Naive thymus-derived CD8-positive, alpha-beta T cell (primary cell): Measurements from ENCODE around the gene OR6X1. TPM values are rescaled to one million over a fixed set of nuclear protein-coding genes. Genes with fewer than 3 reads are reported as not detected.

Experiments
- ATAC-seq, 2 donors: fragments of 150-1000 bp; cut with Tn5 transposase in 1 of 2; sonication (Bioruptor Pico), chemical (Tn5 transposase) in 1 of 2; 1 replicate in 1 of 2; 2 replicates in 1 of 2; pipeline ENCODE4 v1.10.0; 2021; ENCODE audit warnings: mild to moderate bottlenecking in 2 of 2, moderate library complexity in 2 of 2
- POLR2A ChIA-PET: fragments of 350-600 bp; sonication (Branson Sonifier 250); formaldehyde crosslinking; loops from one replicate; lab custom pipeline; 2021; ENCODE audit warnings: antibody characterized with exemption; lab: Charles Lee
- DNase-seq, 10 donors: peaks; one replicate each; pipeline versions ENCODE4 v3.0.0 to v3.0.0-alpha.2; 2020 to 2022
- H3K27ac Mint-ChIP-seq, 10 donors: one replicate each; pipeline ENCODE4 v1.8.0; 2020 to 2022; ENCODE audit warnings: mild to moderate bottlenecking in 10 of 10, mixed read lengths in 10 of 10, moderate library complexity in 4 of 10, inconsistent platforms in 1 of 10
- H3K27me3 Mint-ChIP-seq, 5 donors: one replicate each; pipeline ENCODE4 v1.8.0; 2021 to 2022; ENCODE audit warnings: mixed read lengths in 5 of 5
- H3K36me3 Mint-ChIP-seq, 3 donors: one replicate each; pipeline ENCODE4 v1.8.0; 2020 to 2022; ENCODE audit warnings: mixed read lengths in 3 of 3, mild to moderate bottlenecking in 2 of 3, inconsistent platforms in 1 of 3
- H3K4me1 Mint-ChIP-seq, 4 donors: one replicate each; pipeline ENCODE4 v1.8.0; 2021 to 2022; ENCODE audit warnings: mixed read lengths in 4 of 4
- H3K4me3 Mint-ChIP-seq, 10 donors: one replicate each; pipeline ENCODE4 v1.8.0; 2020 to 2022; ENCODE audit warnings: mild to moderate bottlenecking in 10 of 10, mixed read lengths in 10 of 10, moderate library complexity in 6 of 10, inconsistent platforms in 1 of 10
- H3K9me3 Mint-ChIP-seq, 9 donors: one replicate each; pipeline ENCODE4 v1.8.0; 2020 to 2022; ENCODE audit warnings: mixed read lengths in 9 of 9, mild to moderate bottlenecking in 3 of 9, inconsistent platforms in 1 of 9, moderate library complexity in 1 of 9
- polyA plus RNA-seq, 3 donors: library from polyadenylated mRNA; unstranded; fragments of 300-500 nt; fragmentation: Illumina TruSeq; gene quantifications; one replicate each; pipeline ENCODE4 v1.2.3, GENCODE V29; 2021
- total RNA-seq, 8 experiments: library from RNA in 2 of 8; stranded (reverse) in 2 of 8; gene quantifications; one replicate each; pipeline ENCODE4 v1.2.3 and lab custom pipeline; 2021 to 2026

Gene OR6X1
- total and polyA plus RNA-seq, 5 experiments from 2014 or later: not detected

GRCh38 chr11:123745764-123746451 is 8.4 kb downstream of the OR6X1 start:
- POLR2A ChIA-PET: interaction anchor here (0.6 kb wide), 1 partner anchor 28 kb away, joined by 3 read pairs; no protein-coding TSS in a partner anchor
- H3K27me3 Mint-ChIP-seq: peaks cover 8 to 40% (median 15%) of the 10 kb centered on the region in 5 donors
- DNase-seq (no peak), ATAC-seq (no peak)
- H3K36me3 Mint-ChIP-seq: peaks cover 0 to 5% (median 0%) of the 10 kb centered on the region in 3 donors
- H3K9me3 Mint-ChIP-seq: peaks cover 0 to 23% (median 0%) of the 10 kb centered on the region in 9 donors
- peaks cover 9 to 13% (median 12%) of the 10 kb centered on the region in 4 donors for H3K4me1 Mint-ChIP-seq
- no peak overlapping the region for H3K27ac Mint-ChIP-seq
- no peak overlapping the region for H3K4me3 Mint-ChIP-seq

DNA sequence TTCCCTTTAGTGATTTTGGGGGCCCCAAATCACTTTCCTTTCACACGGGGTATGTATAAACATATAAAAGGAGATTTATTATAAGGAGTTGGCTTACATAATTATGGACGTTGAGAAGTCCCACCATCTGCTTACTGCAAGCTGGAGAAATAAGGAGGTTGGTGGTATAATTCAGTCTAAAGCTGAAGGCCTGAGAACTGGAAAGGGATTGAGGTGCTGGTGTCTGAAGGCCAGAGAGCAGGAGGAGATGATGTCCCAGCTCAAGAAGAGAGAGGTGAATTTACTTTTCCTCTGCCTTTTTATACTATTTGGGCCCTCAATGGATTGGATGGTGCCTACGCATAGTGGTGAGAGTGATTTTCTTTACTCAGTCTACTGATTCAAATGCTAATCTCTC is 11.6 kb downstream of the OR6X1 start:
- Mint-ChIP-seq H3K4me1 (peaks cover 22 to 41% (median 35%) of the 10 kb centered on the region in 4 donors), H3K4me3 (peak overlapping the region in 8 of 10 donors; percentile 90 to 99 (median 96)), H3K27me3 (peaks cover 0 to 14% (median under 1%) of the 10 kb centered on the region in 5 donors), H3K9me3 (peaks cover 0 to under 1% (median 0%) of the 10 kb centered on the region in 9 donors), H3K27ac (peak overlapping the region in 9 of 10 donors; percentile 81 to 99 (median 95)), H3K36me3 (peaks cover under 1 to 12% (median under 1%) of the 10 kb centered on the region in 3 donors)
- no peak for ATAC-seq
- peak in 1 of 10 donors; percentile 3 for DNase-seq
- POLR2A ChIA-PET: interaction anchor here (0.7 kb wide), 3 partner anchors 65 to 1811 kb away, joined by 3 to 8 read pairs (median 4); no protein-coding TSS in a partner anchor

- peak overlapping the region; percentile 92 to 99 (median 95) for H3K27ac Mint-ChIP-seq
- peaks cover 0 to 11% (median 0%) of the 10 kb centered on the region in 5 donors for H3K27me3 Mint-ChIP-seq
- no peaks in the 10 kb centered on the region for H3K9me3 Mint-ChIP-seq
- DNase-seq (peak in 3 of 10 donors; percentile 0 to 13 (median 12)), ATAC-seq (peak; percentile 13 to 15)
- peaks cover 23 to 45% (median 39%) of the 10 kb centered on the region in 4 donors for H3K4me1 Mint-ChIP-seq
- peaks cover 0 to 14% (median 2%) of the 10 kb centered on the region in 3 donors for H3K36me3 Mint-ChIP-seq
- H3K4me3 Mint-ChIP-seq: peak overlapping the region; percentile 90 to 99 (median 96)
- POLR2A ChIA-PET: interaction anchor here (0.7 kb wide), 1 partner anchor 314 kb away, joined by 3 read pairs; no protein-coding TSS in a partner anchor
Measured at GRCh38 chr11:123742031-123742723, 12.1 kb downstream of the OR6X1 start.

DNA sequence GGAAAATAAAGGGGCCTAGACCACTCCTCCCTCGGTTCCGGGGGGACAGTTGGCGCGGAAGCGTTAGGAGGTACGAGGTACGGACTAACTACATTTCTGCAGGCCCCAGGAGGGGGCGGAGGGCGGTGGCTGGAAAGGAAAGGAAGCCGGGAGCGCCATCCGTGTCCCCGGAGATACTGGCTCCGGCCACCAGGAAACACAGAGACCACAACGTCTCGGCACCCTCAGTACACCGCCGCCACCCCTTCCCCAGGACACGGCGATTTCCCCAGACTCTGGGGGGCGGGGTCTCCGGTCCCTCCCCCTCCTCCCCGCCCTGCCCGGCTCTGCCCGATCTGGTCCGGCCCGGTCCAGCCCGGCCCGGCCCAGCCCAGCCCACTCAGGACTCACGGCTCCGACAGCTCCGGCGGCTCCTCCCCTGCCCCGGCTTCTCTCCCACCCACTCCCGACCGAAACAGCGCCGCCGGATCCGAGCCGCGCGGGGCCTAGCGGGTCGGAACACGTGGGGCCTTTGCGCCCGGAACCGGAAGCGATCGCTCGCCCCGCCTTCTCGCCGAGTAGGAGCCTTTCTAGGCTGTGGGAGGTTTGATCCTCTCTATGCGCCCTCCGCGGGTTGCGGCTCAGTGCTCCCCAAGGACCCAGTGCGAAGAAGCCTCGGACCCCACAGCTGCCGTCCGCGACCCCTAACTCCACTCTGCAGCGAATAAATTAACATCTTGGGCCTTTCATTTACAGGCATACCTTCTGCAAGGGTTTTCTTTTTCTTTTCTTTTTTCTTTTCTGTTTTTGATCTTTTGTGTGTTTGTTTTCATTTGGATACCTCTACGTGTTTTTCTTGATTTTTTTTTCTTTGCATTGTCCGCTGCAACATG is 12.9 kb downstream of the OR6X1 start, which contains the start of gene ZNF202:
ZNF202 (minus strand) TSS at position 502 of the 872 bp plus-strand sequence. CDS start 10,772 bp downstream, outside the sequence.
- peaks cover 25 to 47% (median 43%) of the 10 kb centered on the region in 4 donors for H3K4me1 Mint-ChIP-seq
- DNase-seq: peak; percentile 84 to 94 (median 88)
- H3K36me3 Mint-ChIP-seq: peaks cover 0 to 20% (median 7%) of the 10 kb centered on the region in 3 donors
- H3K4me3 Mint-ChIP-seq: peak within 1 kb of the TSS; percentile 90 to 99 (median 96)
- ATAC-seq: peak; percentile 91 to 95
- H3K9me3 Mint-ChIP-seq: no peaks in the 10 kb centered on the region
- POLR2A ChIA-PET: interaction anchor here (0.7 to 1.0 kb wide), 2 partner anchors 34 to 313 kb away, joined by 3 read pairs; no protein-coding TSS in a partner anchor
- H3K27me3 Mint-ChIP-seq: peaks cover 0 to 7% (median 0%) of the 10 kb centered on the region in 5 donors
- H3K27ac Mint-ChIP-seq: peak within 1 kb of the TSS; percentile 92 to 99 (median 95)

GRCh38 chr11:123740787-123741158 is 13.5 kb downstream of the OR6X1 start:
- no peak for DNase-seq
- H3K4me1 Mint-ChIP-seq: peaks cover 25 to 50% (median 43%) of the 10 kb centered on the region in 4 donors
- peaks cover 0 to 20% (median 7%) of the 10 kb centered on the region in 3 donors for H3K36me3 Mint-ChIP-seq
- peaks cover 0 to 2% (median 0%) of the 10 kb centered on the region in 5 donors for H3K27me3 Mint-ChIP-seq
- POLR2A ChIA-PET: interaction anchor here (1.0 kb wide), 1 partner anchor 33 kb away, joined by 3 read pairs; no protein-coding TSS in a partner anchor
- H3K27ac Mint-ChIP-seq: peak overlapping the region; percentile 91 to 97 (median 94)
- no peak for ATAC-seq
- peak overlapping the region; percentile 90 to 99 (median 96) for H3K4me3 Mint-ChIP-seq
- H3K9me3 Mint-ChIP-seq: no peaks in the 10 kb centered on the region

GRCh38 chr11:123738374-123738773 is 15.9 kb downstream of the OR6X1 start:
- H3K4me1 Mint-ChIP-seq: peaks cover 28 to 52% (median 48%) of the 10 kb centered on the region in 4 donors

DNA sequence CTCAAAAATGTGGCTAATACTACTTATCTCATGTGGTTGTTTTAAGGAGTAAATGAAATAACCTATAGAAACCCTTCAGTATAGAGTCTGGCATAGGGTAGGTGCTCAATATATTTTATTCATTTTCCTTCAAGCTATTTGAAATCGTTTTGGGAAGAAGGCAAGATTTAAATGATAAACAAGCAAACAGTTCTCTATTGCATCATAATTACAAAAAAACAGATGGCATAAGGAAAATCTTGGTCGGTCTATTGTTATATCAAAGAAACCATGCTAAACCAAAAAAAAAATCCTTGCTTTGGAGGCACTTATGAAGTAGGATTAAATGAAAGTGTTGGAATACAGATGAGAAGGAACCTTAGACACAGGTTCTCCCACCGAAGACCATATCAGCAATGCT is 17.5 kb downstream of the OR6X1 start:
- peaks cover 9 to 24% (median 20%) of the 10 kb centered on the region in 3 donors for H3K36me3 Mint-ChIP-seq
- H3K27ac Mint-ChIP-seq: no peak overlapping the region
- H3K4me3 Mint-ChIP-seq: no peak overlapping the region
- peaks cover 19 to 43% (median 39%) of the 10 kb centered on the region in 4 donors for H3K4me1 Mint-ChIP-seq
- POLR2A ChIA-PET: no interaction called here
- H3K9me3 Mint-ChIP-seq: no peaks in the 10 kb centered on the region
- ATAC-seq (no peak), DNase-seq (no peak)
- H3K27me3 Mint-ChIP-seq: no peaks in the 10 kb centered on the region

More at GRCh38 chr11:123738374-123738773, 15.9 kb downstream of the OR6X1 start:
- Mint-ChIP-seq H3K4me3 (no peak overlapping the region), H3K9me3 (no peaks in the 10 kb centered on the region), H3K27me3 (no peaks in the 10 kb centered on the region), H3K27ac (no peak overlapping the region), H3K36me3 (peaks cover 9 to 24% (median 20%) of the 10 kb centered on the region in 3 donors)
- POLR2A ChIA-PET: no interaction called here
- no peak for ATAC-seq
- no peak for DNase-seq

- ATAC-seq (no peak), DNase-seq (no peak)
- POLR2A ChIA-PET: interaction anchor here (0.6 kb wide), 1 partner anchor 316 kb away, joined by 3 read pairs; no protein-coding TSS in a partner anchor
- Mint-ChIP-seq H3K9me3 (peaks cover 17 to 40% (median 23%) of the 10 kb centered on the region in 9 donors), H3K4me1 (peaks cover 0 to 3% (median under 1%) of the 10 kb centered on the region in 4 donors), H3K36me3 (peaks cover 0 to 47% (median 7%) of the 10 kb centered on the region in 3 donors), H3K27ac (peak overlapping the region in 1 of 10 donors; percentile 79), H3K27me3 (no peaks in the 10 kb centered on the region), H3K4me3 (no peak overlapping the region)
Measured at GRCh38 chr11:123729602-123730001, 24.7 kb downstream of the OR6X1 start.

DNA sequence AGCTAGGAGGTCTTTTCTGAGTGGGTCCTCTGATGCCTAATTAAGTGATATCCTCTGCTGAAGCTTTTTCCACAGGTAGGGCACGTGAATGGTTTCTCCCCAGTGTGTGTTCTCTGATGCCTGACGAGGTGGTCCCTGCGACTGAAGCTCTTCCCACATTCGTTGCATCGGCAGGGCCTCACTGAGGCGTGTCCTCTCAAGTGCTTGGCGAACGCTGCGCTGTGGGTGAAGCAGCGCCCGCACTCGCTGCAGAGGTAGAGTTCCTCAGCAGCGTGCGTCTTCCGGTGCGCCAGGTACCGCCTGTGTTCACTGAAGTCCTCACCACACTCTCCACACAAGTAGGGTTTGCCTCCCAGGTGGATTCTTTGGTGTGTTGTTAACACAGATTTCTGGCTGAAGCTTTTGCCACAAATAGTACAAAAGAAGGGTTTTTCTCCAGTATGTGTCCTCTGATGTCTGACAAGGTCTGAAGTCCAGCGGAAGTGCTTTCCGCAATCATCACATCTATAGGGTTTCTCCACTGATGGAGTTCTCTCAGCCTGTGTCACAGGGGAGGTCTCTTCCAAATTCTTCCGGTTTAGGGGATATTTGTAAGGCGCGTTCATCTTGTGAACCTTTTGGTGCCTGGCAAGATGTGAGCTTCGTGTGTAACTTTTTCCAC is 28.2 kb downstream of the OR6X1 start:
- Mint-ChIP-seq H3K4me1 (peaks cover 0 to 5% (median 1%) of the 10 kb centered on the region in 4 donors), H3K4me3 (no peak overlapping the region), H3K36me3 (peaks cover 3 to 56% (median 9%) of the 10 kb centered on the region in 3 donors), H3K27ac (peak overlapping the region in 1 of 10 donors; percentile 53), H3K27me3 (no peaks in the 10 kb centered on the region), H3K9me3 (peaks cover 17 to 70% (median 23%) of the 10 kb centered on the region in 9 donors)
- ATAC-seq: no peak
- POLR2A ChIA-PET: no interaction called here
- no peak for DNase-seq

GRCh38 chr11:123719452-123719851 is 34.9 kb downstream of the OR6X1 start:
- peaks cover 0 to 29% (median 2%) of the 10 kb centered on the region in 9 donors for H3K9me3 Mint-ChIP-seq
- POLR2A ChIA-PET: no interaction called here
- ATAC-seq (no peak), DNase-seq (no peak)
- peaks cover 14 to 26% (median 22%) of the 10 kb centered on the region in 5 donors for H3K27me3 Mint-ChIP-seq
- no peak overlapping the region for H3K27ac Mint-ChIP-seq
- H3K36me3 Mint-ChIP-seq: peaks cover 3 to 10% (median 9%) of the 10 kb centered on the region in 3 donors
- no peak overlapping the region for H3K4me3 Mint-ChIP-seq
- H3K4me1 Mint-ChIP-seq: peaks cover 0 to 2% (median under 1%) of the 10 kb centered on the region in 4 donors

DNA sequence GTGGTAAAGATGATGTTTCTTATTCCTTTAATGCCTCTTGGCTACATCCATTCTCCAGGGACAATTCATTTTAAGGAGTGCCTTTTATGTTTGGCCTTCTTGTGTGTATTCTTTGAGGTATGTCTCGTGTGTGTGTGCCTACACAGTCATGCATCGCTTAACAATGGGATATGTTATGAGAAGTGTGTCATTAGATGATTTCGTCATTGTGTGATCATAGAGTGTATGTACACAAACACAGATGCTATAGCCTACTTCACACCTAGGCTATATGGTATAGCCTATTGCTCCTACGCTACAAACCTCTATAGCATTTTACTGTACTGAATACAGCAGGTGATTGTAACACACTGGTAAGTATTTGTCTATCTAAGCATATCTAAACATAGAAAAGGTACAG is 35.8 kb downstream of the OR6X1 start:
- Mint-ChIP-seq H3K27ac (no peak overlapping the region), H3K4me1 (peaks cover 0 to 1% (median under 1%) of the 10 kb centered on the region in 4 donors), H3K4me3 (no peak overlapping the region), H3K36me3 (peaks cover 1 to 5% (median 4%) of the 10 kb centered on the region in 3 donors), H3K9me3 (peaks cover 0 to 21% (median 2%) of the 10 kb centered on the region in 9 donors), H3K27me3 (peaks cover 14 to 34% (median 23%) of the 10 kb centered on the region in 5 donors)
- no peak for ATAC-seq
- POLR2A ChIA-PET: no interaction called here
- no peak for DNase-seq
